Activated CD4-positive, alpha-beta T cell treated with anti-CD3 and anti-CD28 coated beads, Interleukin-2, amount 10 ng/mL, durations not matched to agents 7 days and 5 days (primary cell): Measurements from ENCODE around the gene SYN1. TPM values are rescaled to one million over a fixed set of nuclear protein-coding genes. Genes with fewer than 3 reads are reported as not detected.

Experiments
- CTCF ChIA-PET: fragments of 350-600 bp; sonication (Branson Sonifier 250); formaldehyde crosslinking; loops from one replicate; lab custom pipeline; 2021; ENCODE audit warnings: antibody characterized with exemption; lab: Charles Lee
- POLR2A ChIA-PET: fragments of 350-600 bp; sonication (Branson Sonifier 250); formaldehyde crosslinking; loops from one replicate; lab custom pipeline; 2021; ENCODE audit warnings: antibody characterized with exemption; lab: Charles Lee
- DNase-seq: peaks from one replicate; pipeline ENCODE4 v3.0.0-alpha.2; 2020
- H3K27ac Mint-ChIP-seq: one replicate; pipeline ENCODE4 v1.8.0; 2021; ENCODE audit warnings: mild to moderate bottlenecking, moderate library complexity, mixed read lengths
- H3K27me3 Mint-ChIP-seq: one replicate; pipeline ENCODE4 v1.8.0; 2021; ENCODE audit warnings: mixed read lengths
- H3K36me3 Mint-ChIP-seq: one replicate; pipeline ENCODE4 v1.8.0; 2021; ENCODE audit warnings: low read depth, mixed read lengths
- H3K4me1 Mint-ChIP-seq: one replicate; pipeline ENCODE4 v1.8.0; 2021; ENCODE audit warnings: mixed read lengths
- H3K4me3 Mint-ChIP-seq: one replicate; pipeline ENCODE4 v1.8.0; 2021; ENCODE audit warnings: mild to moderate bottlenecking, moderate library complexity, mixed read lengths
- H3K9me3 Mint-ChIP-seq: one replicate; pipeline ENCODE4 v1.8.0; 2021; ENCODE audit warnings: mixed read lengths
- total RNA-seq, 2 experiments: library from RNA; stranded (reverse); gene quantifications; one replicate each; pipeline ENCODE4 v1.2.3, GENCODE V29; 2021

Gene SYN1
- total RNA-seq, 2 experiments from 2014 or later, result 0.35 TPM

DNA sequence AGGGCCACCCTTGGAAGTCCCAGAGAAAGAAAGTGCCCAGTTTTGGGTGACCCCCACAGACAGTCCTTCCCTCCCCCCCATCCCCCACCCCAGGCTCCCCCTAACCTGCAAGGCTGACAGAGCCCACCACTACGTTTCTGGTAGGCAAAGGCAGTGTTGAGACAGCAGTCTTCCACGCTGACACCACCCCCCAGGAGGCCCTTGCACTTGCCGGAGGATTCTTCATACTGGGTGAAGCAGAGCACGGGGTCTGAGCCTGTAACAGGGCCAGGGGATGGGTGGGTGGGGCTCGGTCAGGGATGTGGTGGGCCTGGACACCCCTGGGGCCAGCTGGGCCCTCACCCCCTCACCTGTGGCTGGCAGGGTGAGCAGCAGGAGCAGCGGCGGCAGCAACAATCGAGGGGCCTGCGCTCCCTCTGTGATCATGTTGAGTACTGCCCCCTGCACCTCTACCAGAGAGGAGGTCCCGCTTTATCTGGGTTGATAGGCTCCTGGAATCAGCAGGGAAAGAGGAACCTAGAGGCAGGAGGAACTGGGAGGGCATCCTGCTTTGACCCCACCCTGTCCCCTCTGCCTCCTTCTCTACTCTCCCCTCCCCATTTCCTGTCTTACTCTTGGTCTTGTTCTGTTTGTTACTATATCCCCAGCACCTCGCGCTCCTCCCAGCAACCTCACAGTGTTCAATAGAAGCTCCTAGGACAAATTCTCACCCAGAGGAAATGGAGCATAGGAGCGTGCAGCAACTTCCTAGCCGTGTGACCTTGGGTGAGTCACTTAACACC lies 10.0 kb upstream of the SYN1 start, which contains the start of gene CFP:
CFP (minus strand) TSS at position 512 of the 782 bp plus-strand sequence; CDS start at position 426, 86 bp downstream.
- Mint-ChIP-seq H3K9me3 (no peaks in the 10 kb centered on the region), H3K27ac (peak within 1 kb of the TSS; percentile 93), H3K4me3 (peak within 1 kb of the TSS; percentile 78), H3K36me3 (peaks cover 10% of the 10 kb centered on the region), H3K27me3 (no peaks in the 10 kb centered on the region), H3K4me1 (peaks cover 22% of the 10 kb centered on the region)
- peak; percentile 33 for DNase-seq
- POLR2A ChIA-PET, result no interaction called here
- CTCF ChIA-PET, result interaction anchor here (0.6 to 1.4 kb wide), 2 partner anchors 15 to 128 kb away, joined by 3 read pairs; no protein-coding TSS in a partner anchor

DNA sequence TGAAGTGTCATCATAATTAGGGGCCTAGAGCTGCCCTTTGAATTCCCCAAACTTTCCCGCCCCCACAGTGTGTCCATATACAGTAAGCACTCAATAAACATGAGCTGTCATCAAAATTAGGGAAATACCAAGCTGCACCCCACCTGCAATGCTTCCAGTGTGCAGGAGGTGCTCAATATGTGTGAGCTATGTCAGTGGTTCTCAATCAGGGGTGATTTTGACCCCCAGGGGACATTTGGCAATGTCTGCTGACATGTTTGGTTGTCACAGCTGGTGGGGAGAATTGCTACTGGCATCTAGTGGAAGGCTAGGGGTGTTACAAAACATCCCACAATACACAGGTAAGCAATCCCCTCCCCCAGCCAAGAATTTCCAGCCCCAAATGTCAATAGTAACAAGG lies 9.3 kb upstream of the SYN1 start:
- peaks cover 25% of the 10 kb centered on the region for H3K4me1 Mint-ChIP-seq
- H3K27ac Mint-ChIP-seq, result peak overlapping the region; percentile 93
- DNase-seq, result peak; percentile 33
- ChIA-PET POLR2A (no interaction called here), CTCF (interaction anchor here (1.1 kb wide), 1 partner anchor 16 kb away, joined by 4 read pairs; no protein-coding TSS in a partner anchor)
- H3K36me3 Mint-ChIP-seq, result peaks cover 10% of the 10 kb centered on the region
- H3K9me3 Mint-ChIP-seq, result no peaks in the 10 kb centered on the region
- no peaks in the 10 kb centered on the region for H3K27me3 Mint-ChIP-seq
- peak overlapping the region; percentile 78 for H3K4me3 Mint-ChIP-seq

DNA sequence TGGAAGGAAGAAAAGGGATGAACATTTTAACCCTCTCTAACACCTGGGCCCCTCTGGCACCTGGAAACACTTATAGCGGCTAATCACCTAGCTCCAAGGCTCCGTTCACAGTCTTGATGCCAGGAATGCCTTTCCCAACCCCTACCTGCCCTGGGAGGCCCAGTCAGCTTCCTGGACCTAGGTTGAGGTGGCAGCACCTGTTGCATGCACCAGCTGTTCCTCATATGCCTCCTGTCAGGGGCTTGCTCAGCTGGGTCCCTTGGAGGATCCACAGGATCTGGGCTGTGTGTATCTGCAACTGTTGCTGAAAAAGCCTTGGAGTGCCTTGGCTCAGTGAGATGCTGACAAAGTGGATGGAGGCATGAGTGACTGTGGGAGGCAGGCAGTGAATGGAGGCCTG lies 5.7 kb upstream of the SYN1 start:
- H3K4me3 Mint-ChIP-seq, result no peak overlapping the region
- no peaks in the 10 kb centered on the region for H3K9me3 Mint-ChIP-seq
- H3K27ac Mint-ChIP-seq, result no peak overlapping the region
- ChIA-PET CTCF (interaction anchor here (1.1 to 1.6 kb wide), 2 partner anchors 56 to 144 kb away, joined by 3 read pairs; no protein-coding TSS in a partner anchor), POLR2A (no interaction called here)
- H3K27me3 Mint-ChIP-seq, result peaks cover 9% of the 10 kb centered on the region
- H3K4me1 Mint-ChIP-seq, result peaks cover 30% of the 10 kb centered on the region
- H3K36me3 Mint-ChIP-seq, result peaks cover 7% of the 10 kb centered on the region
- DNase-seq, result no peak

DNA sequence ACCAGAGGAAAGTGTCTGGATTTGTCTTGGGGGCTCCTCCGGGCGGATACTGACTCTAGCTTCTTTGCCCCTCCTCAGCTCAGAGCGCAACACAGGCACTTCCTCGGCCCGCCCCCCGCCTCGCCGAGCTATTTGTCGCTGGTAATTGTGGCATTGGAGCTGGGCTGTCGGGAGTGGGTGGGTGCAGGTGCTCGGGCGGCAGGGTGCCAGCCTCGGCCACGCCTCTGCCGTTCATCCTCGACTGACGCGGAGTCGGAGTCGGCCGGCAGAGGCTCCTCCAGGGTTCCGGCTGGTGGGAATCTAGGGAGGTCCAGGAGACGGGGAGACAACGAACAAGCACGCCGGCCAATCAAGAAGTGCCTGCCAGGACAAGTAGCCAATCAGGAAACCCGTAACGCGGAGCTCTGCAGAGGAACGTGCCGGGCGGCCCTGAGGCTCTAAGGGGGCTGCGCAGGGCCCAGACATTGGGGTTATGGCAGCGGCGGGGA lies 3.9 kb upstream of the SYN1 start:
- POLR2A ChIA-PET, result no interaction called here
- peak; percentile 34 for DNase-seq
- Mint-ChIP-seq H3K4me1 (peaks cover 23% of the 10 kb centered on the region), H3K27ac (no peak overlapping the region), H3K36me3 (peaks cover 7% of the 10 kb centered on the region), H3K27me3 (peaks cover 14% of the 10 kb centered on the region), H3K9me3 (no peaks in the 10 kb centered on the region), H3K4me3 (peak overlapping the region; percentile 73)
- CTCF ChIA-PET, result interaction anchor here (0.6 to 1.3 kb wide), 3 partner anchors 9 to 25 kb away, joined by 4 read pairs; no protein-coding TSS in a partner anchor

DNA sequence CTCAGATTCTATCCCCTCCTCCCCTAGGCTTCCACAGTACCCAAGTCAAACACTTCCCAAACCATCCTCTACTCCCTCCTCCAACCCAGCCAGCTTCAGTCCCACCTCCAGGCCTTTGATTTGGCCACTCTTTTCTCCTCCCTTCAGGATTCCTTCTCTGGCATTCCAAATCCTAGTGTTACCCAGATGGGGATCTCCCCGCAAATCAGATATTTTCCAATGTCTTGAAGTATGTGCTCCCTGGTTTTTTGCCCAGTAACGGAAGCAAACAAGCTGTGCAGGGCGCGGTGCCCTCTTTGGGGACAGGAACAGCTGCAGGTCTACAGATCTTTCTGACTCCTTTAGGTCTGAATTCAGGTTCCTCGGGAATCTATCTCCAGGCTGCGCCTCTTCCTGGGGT lies 2.2 kb upstream of the SYN1 start:
- Mint-ChIP-seq H3K27me3 (peaks cover 29% of the 10 kb centered on the region), H3K36me3 (peaks cover 4% of the 10 kb centered on the region), H3K4me3 (no peak overlapping the region), H3K27ac (no peak overlapping the region), H3K4me1 (peaks cover 22% of the 10 kb centered on the region), H3K9me3 (no peaks in the 10 kb centered on the region)
- no peak for DNase-seq
- ChIA-PET POLR2A (no interaction called here), CTCF (no interaction called here)

DNA sequence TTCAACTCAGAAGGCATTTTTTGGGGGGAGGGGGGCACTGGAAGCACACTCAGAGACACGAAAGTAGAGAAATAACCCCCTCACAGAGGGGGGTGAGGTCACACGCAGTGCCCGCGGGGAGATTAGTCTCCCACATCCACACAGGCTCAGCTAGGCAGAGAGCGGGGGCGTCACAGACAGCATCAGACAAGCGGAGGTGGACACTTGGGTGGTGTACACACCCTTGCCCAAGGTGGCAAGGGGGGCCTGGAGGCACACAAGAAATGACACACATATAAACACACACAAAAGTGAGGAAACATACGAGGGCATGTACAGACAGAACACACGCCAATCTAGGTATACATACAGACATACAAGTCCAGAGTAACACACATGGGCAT lies 637 bp upstream of the SYN1 start:
- no peak for DNase-seq
- Mint-ChIP-seq H3K27ac (no peak overlapping the region), H3K36me3 (no peaks in the 10 kb centered on the region), H3K27me3 (peaks cover 35% of the 10 kb centered on the region), H3K4me1 (peaks cover 22% of the 10 kb centered on the region), H3K9me3 (no peaks in the 10 kb centered on the region), H3K4me3 (peak overlapping the region; percentile 48)
- ChIA-PET CTCF (no interaction called here), POLR2A (no interaction called here)

DNA sequence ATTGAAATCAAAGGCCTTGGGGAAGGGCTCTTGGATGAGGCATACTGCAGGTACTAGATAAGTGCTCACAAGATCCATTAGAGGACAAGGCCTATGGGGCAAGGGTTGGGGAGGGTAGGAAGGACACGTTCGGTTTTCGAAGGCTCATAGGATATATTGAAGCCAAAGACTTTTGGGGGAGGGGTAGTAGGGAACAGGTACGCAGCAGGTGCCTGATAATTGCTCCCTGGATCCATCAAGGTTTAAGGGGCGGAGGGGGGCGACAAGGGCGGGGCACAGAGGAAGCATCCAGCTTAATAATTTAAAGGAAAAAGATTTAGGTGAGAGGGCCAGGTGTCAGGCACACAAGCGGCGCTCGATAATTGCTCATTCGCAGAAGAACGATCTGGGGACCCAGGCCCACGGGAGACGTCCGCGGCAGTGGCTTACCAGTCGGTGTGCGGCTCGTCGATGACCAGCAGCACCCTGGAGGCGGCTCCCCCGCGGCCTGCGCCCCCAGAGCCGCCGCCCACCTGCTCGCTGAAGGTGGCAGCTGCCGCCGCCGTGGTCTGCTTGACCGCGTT lies 653 bp downstream of the SYN1 start:
- Mint-ChIP-seq H3K27me3 (peaks cover 35% of the 10 kb centered on the region), H3K9me3 (no peaks in the 10 kb centered on the region), H3K4me1 (peaks cover 17% of the 10 kb centered on the region), H3K36me3 (no peaks in the 10 kb centered on the region), H3K4me3 (peak overlapping the region; percentile 59), H3K27ac (no peak overlapping the region)
- no peak for DNase-seq
- POLR2A ChIA-PET, result no interaction called here
- CTCF ChIA-PET, result no interaction called here

DNA sequence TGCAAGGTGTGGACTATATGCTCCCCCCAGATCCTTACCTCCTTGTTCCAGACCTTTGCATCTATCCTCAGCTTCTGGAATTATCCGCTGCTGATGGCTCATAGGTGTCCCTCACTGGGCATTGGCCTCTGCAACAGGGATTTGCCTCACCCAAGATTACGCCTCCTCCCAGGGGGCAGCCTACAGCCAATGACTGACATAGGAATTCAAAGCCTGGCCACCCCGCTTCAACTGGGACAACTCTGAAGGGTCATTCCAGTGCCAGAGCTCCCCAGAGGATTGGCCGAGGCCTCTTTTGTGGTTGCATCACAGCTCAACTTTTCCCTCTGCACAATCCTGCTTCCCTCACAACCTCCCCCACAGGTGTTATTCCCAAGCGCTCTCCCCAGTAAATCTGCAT lies 5.0 kb downstream of the SYN1 start:
- Mint-ChIP-seq H3K4me3 (no peak overlapping the region), H3K36me3 (no peaks in the 10 kb centered on the region), H3K27ac (no peak overlapping the region), H3K4me1 (peaks cover 6% of the 10 kb centered on the region), H3K9me3 (no peaks in the 10 kb centered on the region), H3K27me3 (peaks cover 25% of the 10 kb centered on the region)
- CTCF ChIA-PET, result interaction anchor here (1.6 kb wide), 1 partner anchor 9 kb away, joined by 4 read pairs; no protein-coding TSS in a partner anchor
- DNase-seq, result no peak
- POLR2A ChIA-PET, result no interaction called here

DNA sequence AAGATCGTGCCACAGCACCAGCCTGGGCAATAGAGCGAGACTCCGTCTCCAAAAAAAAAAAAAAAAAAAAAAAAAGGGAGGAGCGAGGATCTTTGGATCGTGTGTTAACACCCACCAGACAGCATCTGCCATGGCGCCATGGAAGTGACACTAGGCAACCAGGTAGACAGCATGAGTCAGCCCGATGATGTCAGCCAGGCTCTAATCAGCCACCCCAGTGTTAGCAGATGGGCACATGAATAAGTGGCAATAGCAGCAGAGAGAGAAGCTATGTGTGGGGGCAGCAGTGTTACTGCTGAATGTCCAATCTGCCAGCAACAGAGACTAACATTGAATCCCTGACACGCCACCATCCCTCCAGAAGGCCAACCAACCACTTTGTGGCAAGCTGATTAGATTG lies 6.6 kb downstream of the SYN1 start:
- Mint-ChIP-seq H3K27ac (no peak overlapping the region), H3K36me3 (no peaks in the 10 kb centered on the region), H3K4me3 (no peak overlapping the region), H3K9me3 (no peaks in the 10 kb centered on the region), H3K27me3 (peaks cover 16% of the 10 kb centered on the region), H3K4me1 (peaks cover 4% of the 10 kb centered on the region)
- CTCF ChIA-PET, result interaction anchor here (1.9 kb wide), 1 partner anchor 16 kb away, joined by 4 read pairs; no protein-coding TSS in a partner anchor
- POLR2A ChIA-PET, result no interaction called here
- no peak for DNase-seq

DNA sequence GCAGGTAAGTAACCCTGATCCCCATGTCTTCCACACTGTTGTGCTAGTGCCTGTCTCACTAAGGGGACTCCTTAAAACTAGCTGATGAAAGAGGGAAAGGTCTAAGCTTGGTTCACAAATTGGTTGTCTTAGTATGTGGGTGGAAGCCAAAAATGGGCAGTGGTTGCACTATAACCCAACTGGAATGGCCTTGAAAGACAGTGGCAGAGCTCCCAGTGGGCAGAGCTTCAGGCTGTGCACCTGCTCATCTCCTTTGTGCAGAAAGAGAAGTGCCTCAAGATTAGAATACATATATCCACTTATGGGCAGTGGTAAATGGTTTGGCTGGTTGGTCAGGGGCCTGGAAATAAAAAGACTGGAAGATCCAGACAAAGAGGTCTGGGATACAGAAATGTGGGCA lies 7.2 kb downstream of the SYN1 start:
- ChIA-PET POLR2A (no interaction called here), CTCF (interaction anchor here (0.6 to 1.9 kb wide), 3 partner anchors 16 to 854 kb away, joined by 3 to 4 read pairs (median 4); no protein-coding TSS in a partner anchor)
- H3K4me1 Mint-ChIP-seq, result peaks cover 6% of the 10 kb centered on the region
- no peak overlapping the region for H3K27ac Mint-ChIP-seq
- H3K4me3 Mint-ChIP-seq, result no peak overlapping the region
- H3K9me3 Mint-ChIP-seq, result no peaks in the 10 kb centered on the region
- H3K36me3 Mint-ChIP-seq, result no peaks in the 10 kb centered on the region
- no peak for DNase-seq
- peaks cover 9% of the 10 kb centered on the region for H3K27me3 Mint-ChIP-seq

DNA sequence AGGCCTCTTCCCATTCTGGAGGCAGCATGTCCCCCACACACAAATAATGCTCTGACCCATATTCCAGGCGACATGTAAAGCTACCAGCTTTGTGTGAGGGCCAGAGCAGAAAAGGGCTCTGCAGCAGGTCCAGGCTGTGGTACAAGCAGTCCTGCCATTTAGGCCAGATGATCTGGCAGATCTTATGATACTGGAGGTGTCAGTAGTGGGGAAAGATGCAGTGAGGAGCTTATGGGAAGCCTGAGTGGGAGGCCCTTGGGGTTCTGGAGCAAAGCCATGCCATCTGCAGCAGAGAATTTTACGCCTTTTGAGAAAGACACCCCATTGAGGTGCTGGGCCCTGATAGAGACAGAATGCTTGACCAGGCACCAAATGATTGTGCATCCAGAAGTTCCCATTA lies 7.7 kb downstream of the SYN1 start:
- Mint-ChIP-seq H3K36me3 (no peaks in the 10 kb centered on the region), H3K27ac (no peak overlapping the region), H3K27me3 (peaks cover 6% of the 10 kb centered on the region), H3K9me3 (no peaks in the 10 kb centered on the region), H3K4me3 (no peak overlapping the region), H3K4me1 (peaks cover 6% of the 10 kb centered on the region)
- DNase-seq, result no peak
- POLR2A ChIA-PET, result no interaction called here
- CTCF ChIA-PET, result interaction anchor here (0.6 to 1.9 kb wide), 3 partner anchors 15 to 854 kb away, joined by 3 to 4 read pairs (median 4); no protein-coding TSS in a partner anchor

DNA sequence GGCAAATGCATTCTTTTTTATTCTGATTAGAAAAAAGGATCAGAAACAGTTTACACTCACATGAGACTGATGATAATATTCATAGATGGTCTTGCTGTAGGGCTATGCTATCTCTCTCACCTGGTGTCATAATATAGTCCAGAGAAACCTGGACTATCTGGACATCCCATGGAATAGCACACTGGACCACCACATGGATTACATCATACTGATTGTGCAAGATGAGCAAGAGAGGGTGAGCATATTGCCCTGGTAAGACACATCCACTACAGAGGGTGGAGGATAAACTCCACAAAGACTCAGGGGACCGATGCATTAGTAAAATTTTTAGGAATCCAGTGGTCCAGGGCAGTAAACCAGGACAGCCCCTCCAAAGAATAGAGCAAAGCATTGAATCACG lies 8.2 kb downstream of the SYN1 start:
- POLR2A ChIA-PET, result no interaction called here
- no peak for DNase-seq
- CTCF ChIA-PET, result interaction anchor here (1.5 kb wide), 1 partner anchor 15 kb away, joined by 4 read pairs; no protein-coding TSS in a partner anchor
- no peaks in the 10 kb centered on the region for H3K36me3 Mint-ChIP-seq
- peaks cover 6% of the 10 kb centered on the region for H3K4me1 Mint-ChIP-seq
- H3K27ac Mint-ChIP-seq, result no peak overlapping the region
- peaks cover 2% of the 10 kb centered on the region for H3K27me3 Mint-ChIP-seq
- no peaks in the 10 kb centered on the region for H3K9me3 Mint-ChIP-seq
- H3K4me3 Mint-ChIP-seq, result no peak overlapping the region

DNA sequence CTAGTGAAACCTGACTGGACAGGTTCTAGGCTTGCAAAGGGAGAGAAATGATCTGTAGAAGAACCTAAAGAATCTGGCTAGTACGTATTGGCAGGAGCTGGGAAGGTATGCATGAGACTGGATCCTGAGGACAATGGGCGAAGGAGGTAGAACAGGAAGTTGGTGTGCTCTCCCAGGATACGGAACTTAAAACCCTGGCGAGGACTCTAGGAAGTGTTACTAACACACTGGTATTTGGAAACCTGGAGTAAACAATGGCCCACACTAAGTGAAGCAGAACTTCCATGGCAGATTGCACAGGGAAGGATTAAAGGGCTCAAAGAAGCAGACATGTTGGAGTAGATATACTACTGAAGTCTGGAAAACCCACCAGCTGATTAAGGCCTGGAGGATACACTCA lies 9.1 kb downstream of the SYN1 start:
- Mint-ChIP-seq H3K9me3 (no peaks in the 10 kb centered on the region), H3K36me3 (no peaks in the 10 kb centered on the region), H3K4me1 (peaks cover 6% of the 10 kb centered on the region), H3K4me3 (no peak overlapping the region), H3K27me3 (no peaks in the 10 kb centered on the region), H3K27ac (no peak overlapping the region)
- POLR2A ChIA-PET, result no interaction called here
- CTCF ChIA-PET, result interaction anchor here (0.7 kb wide), 1 partner anchor 30 kb away, joined by 3 read pairs; no protein-coding TSS in a partner anchor
- no peak for DNase-seq
